OCI-M2 (cell line): ENCODE results near the gene KASH5.

ENCODE experiments used
- DNase-seq: peaks from one replicate; lab custom pipeline; 2025; ENCODE audit not compliant: unreplicated experiment; lab: John Stamatoyannopoulos, UW

The KASH5 gene, protein sequence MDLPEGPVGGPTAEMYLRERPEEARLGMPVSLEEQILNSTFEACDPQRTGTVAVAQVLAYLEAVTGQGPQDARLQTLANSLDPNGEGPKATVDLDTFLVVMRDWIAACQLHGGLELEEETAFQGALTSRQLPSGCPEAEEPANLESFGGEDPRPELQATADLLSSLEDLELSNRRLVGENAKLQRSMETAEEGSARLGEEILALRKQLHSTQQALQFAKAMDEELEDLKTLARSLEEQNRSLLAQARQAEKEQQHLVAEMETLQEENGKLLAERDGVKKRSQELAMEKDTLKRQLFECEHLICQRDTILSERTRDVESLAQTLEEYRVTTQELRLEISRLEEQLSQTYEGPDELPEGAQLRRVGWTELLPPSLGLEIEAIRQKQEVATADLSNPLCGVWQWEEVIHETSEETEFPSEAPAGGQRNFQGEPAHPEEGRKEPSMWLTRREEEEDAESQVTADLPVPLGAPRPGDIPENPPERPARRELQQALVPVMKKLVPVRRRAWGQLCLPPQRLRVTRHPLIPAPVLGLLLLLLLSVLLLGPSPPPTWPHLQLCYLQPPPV

GRCh38 chr19:49387936-49388372, at the start of gene KASH5:
KASH5 (plus strand) TSS chr19:49388249; CDS start chr19:49390884, 2,635 bp downstream.
- DNase-seq = no peak

- DNase-seq = no peak
Measured at GRCh38 chr19:49338691-49339300, 49.3 kb upstream of the KASH5 start.

DNA sequence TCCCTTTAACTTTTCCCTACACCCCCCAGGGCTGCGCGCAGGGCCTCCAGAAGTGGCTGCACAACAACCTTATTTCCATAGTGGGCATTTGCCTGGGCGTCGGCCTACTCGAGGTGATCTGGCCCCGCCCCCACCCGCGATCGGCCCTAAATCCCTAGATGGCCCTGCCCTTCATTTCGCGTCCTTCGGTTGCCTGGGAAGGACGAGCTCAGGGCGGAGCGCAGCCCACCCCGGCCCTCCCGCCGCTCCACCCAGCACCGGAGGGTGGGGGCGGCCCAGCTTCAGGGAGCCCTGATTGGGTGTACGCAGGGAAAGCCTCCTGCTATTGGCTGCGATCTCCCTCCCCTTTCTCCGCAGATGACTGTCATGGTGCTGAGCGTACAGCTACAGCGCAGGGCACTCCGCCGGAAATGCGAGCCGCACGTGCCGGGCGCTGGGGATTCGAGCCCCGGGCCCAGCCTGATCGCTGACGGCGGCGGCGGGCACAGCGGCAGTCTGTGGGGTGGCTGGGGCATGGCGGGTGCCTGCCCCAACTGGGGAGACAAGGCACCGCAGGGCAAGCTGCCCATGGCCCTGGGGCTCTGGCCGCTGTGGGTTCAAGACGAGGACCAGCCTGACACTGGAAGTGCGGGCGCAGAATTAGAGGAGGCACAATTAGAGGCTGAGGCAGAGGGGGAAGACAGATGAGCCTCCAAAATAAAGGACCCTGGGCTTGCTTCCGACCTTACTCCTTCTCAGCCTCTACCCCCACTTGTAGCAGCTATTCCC, 48.6 kb upstream of the KASH5 start:
- no peak for DNase-seq

- no peak for DNase-seq
Measured at GRCh38 chr19:49340069-49340864, 47.8 kb upstream of the KASH5 start.

- DNase-seq = no peak
Measured at GRCh38 chr19:49340865-49341718, 47.0 kb upstream of the KASH5 start.

- no peak for DNase-seq
Measured at GRCh38 chr19:49342291-49342721, 45.7 kb upstream of the KASH5 start.

- DNase-seq = no peak
Measured at GRCh38 chr19:49343123-49343522, 44.9 kb upstream of the KASH5 start.

GRCh38 chr19:49344505-49345423, 43.3 kb upstream of the KASH5 start:
- no peak for DNase-seq

DNA sequence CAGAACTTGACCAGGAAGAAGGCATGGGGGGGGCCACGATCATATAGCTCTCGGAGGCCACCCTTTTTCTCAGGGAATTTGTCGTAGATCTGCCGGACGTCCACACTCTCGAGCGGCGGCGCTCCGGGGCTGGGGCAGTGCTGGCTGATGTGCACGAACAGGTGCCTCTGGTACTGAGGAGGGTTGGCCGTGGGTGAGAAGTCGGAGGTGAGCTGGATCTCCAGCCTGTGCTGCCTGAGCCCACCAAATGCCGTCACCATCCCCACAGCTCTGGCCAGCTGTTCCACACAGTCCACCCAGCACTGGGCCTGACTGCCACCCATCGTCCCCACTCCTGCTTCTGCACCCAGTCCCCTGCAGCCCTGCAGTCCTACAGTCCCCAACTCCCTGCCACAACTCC, 40.9 kb upstream of the KASH5 start:
- no peak for DNase-seq

DNA sequence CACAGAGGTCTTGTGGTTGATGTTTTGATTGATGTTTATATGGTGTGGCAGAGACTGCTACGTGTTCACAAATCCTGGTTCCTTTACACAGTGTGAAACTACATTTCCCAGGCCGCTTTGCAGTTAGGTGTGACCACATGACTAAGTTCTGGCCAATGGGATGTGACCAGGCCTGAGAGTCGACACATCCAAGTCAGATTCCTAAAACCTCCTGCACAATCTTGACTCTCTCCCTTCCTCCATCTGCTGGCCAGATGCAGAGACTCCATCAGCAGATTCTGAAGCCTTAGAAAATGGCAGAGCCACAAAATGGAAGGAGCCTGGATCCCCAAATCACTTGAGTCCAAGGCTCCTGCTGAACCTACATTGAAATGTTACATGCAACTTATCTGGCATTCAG, 40.2 kb upstream of the KASH5 start:
- DNase-seq = no peak

- DNase-seq = no peak
Measured at GRCh38 chr19:49348305-49349189, 39.5 kb upstream of the KASH5 start.

GRCh38 chr19:49349567-49349966, 38.5 kb upstream of the KASH5 start:
- DNase-seq = no peak

- no peak for DNase-seq
Measured at GRCh38 chr19:49355909-49356353, 32.1 kb upstream of the KASH5 start.

GRCh38 chr19:49356382-49356781, 31.7 kb upstream of the KASH5 start:
- DNase-seq = no peak

GRCh38 chr19:49357186-49357585, 30.9 kb upstream of the KASH5 start:
- no peak for DNase-seq

DNA sequence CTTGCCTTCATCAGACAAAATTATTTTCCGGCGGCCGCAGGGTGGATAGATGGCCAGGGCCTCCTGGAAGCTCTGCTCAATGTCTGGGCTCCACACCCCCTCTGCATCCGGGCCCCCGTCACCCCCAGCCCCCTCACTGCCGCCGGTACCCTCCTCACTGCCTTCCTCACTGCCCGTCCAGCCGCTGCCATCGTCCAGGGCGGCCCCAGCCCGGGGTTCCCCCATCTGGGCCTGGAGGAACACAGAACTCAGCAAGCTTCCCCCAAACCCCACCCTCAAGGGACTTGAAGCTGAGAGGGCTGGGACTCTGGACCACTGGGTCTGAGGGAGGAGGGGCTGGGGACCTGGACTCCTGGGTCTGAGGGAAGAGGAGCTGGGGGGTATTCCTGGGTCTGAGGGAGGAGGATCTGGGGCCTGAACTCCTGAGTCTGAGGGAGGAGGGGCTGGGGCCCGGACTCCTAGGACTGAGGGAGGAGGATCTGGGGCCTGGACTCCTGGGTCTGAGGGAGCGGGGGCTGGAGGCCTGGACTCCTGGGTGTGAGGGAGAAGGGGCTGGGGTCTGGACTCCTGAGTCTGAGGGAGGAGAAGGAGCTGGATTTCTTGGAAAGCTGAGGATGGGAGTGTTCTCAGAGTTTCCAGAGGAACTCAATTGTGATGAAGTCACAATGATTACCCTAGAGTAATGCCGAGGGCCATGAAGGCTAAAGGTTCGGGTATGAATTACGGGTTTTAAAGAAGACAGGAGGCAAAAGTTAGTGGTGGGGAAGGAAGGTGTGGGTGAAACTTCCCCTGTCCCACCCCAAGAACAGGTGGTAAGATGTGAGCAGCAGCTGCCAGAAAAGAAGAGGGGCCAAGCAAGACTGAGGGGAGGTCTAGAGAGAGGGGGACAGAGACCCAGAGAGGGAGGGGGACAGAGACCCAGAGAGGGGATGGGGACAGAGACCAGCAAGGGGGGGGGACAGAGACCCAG, 27.9 kb upstream of the KASH5 start:
- DNase-seq = no peak
